GM10266 (cell line): ENCODE measurements around the gene MAP3K5.

ENCODE experiments used
- DNase-seq: peaks from one replicate; pipeline ENCODE4 v3.0.0; 2012; ENCODE audit errors: extremely low spot score
- TF ChIP-seq, protein P1 (sequence below): IDR thresholded peaks from 2 replicates; pipeline ENCODE4 v1.5.1; 2012; ENCODE audit warnings: mild to moderate bottlenecking, low read depth; ENCODE audit not compliant: control insufficient read depth, insufficient read depth; ENCODE audit errors: missing control alignments

Gene MAP3K5

DNA sequence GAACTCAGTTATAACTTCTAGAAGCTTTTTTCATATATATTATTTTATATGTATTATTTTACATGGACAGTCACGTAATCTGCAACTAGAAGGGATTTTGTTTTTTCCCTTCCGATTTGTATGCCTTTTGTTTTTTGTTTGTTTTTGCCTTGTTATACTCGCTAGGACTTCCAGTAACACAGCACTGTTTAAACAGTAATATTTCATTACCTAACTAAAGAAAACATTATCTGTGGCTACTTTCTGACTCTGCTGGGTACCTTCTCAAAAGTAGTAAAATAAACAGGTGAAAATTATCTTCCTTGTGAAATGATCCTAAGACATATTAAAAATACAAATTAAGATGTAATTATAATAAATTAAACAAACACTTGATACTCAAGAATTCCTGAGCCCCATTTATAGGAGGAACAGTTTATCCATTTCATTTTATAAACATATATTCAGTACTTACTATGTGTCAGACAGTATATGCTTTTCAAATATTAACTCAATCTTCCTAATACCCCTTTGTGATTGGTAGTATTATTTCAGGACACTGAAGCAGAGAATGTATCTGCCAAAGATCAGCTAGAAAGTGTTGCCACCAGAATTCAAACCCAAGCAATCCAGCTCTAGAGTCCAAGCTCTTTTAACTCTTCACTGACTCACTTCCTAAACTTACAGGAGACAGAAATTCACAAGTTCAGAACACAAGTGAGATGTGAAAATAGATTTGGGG lies 65.3 kb downstream of the MAP3K5 start:
- DNase-seq = no peak
- TF ChIP-seq, protein P1, sequence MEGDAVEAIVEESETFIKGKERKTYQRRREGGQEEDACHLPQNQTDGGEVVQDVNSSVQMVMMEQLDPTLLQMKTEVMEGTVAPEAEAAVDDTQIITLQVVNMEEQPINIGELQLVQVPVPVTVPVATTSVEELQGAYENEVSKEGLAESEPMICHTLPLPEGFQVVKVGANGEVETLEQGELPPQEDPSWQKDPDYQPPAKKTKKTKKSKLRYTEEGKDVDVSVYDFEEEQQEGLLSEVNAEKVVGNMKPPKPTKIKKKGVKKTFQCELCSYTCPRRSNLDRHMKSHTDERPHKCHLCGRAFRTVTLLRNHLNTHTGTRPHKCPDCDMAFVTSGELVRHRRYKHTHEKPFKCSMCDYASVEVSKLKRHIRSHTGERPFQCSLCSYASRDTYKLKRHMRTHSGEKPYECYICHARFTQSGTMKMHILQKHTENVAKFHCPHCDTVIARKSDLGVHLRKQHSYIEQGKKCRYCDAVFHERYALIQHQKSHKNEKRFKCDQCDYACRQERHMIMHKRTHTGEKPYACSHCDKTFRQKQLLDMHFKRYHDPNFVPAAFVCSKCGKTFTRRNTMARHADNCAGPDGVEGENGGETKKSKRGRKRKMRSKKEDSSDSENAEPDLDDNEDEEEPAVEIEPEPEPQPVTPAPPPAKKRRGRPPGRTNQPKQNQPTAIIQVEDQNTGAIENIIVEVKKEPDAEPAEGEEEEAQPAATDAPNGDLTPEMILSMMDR = no peak

DNA sequence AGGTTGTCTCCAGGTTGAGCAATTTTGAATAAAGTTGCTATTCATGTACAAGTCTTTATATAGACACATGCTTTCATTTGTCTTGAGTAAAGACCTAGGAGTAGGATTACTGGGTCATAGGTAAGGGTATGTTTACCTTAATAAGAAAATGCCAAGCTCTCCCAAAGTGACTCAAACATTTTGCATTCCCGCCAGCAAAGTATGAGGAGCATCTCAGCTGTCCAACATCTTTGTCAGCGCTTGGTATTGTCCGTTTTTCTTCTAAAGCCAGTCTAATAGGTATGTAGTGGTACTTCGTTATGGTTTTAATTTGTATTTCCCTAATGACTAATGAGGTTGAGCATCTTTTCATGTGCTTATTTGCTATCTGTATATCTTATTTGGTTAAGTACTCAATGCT lies 67.2 kb downstream of the MAP3K5 start:
- TF ChIP-seq, protein P1 = no peak
- no peak for DNase-seq

DNA sequence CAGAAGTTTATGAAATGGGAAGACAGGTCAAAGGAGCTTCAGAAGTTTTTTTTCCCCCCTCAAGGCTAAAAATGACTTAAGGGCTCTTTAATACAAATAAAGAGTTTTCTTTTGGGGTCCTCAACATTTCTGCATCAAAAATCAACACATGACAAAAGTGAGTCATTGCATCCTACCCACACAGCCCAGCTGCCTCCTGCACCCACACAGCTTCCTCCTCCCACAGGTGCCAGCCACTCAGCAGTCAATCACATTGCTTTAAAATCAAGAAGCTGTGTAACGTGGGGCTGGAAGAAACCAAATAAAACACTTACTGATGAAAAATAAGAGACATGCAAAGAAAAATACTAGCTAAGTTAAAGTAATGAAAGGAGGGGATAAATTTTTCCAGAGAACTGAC lies 68.5 kb downstream of the MAP3K5 start:
- TF ChIP-seq, protein P1 = no peak
- DNase-seq = no peak

DNA sequence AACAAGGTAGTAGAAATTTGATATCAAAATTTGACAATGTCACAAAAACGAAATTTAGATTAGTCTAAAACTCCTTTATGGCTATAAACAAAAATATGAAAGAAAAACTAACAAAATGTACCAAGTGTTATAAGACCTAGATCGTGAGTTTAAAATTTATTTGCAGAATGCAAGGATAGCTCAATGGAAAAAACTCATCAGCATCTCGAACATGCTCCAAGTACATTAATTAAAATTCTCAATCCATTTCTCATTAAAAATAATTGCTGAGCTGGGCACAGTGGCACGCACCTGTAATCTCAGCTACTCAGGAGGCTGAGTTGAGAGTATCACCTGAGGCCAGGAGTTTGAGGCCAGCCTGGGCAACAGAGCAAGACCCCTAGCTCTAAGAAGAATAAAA lies 70.8 kb downstream of the MAP3K5 start:
- TF ChIP-seq, protein P1 = no peak

DNA sequence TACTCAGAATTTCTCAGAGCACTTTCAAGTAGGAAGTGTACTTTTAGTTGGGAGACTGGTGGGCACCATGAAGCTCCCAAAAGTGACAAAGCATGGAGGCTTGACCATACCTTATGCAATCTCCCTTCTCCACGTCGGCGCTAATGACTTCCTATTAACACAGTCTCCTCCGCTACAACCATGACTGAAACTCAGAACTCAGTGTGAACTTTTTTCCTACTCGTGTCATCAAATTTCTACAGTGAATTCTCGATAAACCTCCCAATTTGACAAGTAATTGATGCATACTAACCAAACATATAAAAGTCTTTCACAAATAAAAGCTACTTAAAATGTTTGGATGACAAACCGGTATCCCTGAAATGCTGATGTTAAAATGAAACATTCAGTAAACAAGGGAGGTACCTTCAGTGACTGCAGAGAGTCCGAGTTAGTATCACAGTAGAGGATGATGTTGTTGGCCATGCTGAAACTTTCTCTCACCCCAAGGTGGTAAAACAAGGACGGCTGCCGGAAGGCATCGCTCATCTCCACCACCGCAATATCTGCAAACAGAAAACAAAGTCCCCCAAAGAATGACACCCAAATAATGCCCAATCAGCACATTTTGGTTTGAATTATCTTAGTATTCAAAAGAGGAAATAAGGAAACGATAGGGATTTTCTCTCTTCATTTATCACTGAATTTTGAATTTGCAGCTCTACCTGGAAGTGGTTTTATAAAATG lies 72.1 kb downstream of the MAP3K5 start:
- peak; percentile 39 for DNase-seq
- TF ChIP-seq, protein P1 = no peak

More for the DNA sequence above, 70.8 kb downstream of the MAP3K5 start:
- no peak for DNase-seq

DNA sequence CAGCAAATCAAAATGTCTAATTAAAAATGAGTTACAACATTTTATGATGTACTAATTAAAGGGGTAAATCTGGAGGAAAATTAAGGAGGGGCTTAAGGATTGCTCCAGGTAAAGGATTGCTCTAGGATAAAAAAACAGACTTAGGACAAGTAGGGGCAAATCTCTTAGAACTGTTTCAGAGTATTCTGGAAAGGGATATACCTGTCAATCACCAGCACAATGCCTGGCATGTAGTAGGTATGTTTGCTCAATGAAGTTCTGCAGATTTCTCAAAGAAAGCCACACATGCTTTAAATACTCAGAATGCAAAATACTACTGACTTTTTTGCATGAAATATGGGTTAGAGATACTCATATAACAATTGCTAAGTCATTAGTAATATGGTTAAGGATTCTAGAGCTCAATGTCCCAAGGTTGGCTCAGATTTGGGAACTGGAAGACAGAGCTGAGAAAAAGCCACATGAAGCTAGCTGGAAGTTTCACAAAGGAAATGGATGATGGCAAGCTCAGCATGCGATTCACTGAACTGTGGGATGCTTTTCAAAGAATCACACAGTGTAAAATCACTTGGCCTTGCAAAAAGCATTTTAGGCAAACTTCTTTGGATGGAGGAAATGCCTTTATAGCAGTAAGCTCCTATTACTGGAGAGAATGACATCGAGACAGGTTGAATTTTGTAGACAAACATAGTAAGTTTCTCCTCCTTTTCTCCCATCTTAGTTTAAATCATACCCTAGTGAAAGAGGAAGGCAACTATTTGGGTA lies 72.8 kb downstream of the MAP3K5 start:
- TF ChIP-seq, protein P1 = no peak
- no peak for DNase-seq
